ENCODE measurements around the gene OR4D11. TPM values are rescaled to one million over a fixed set of nuclear protein-coding genes. Genes with fewer than 3 reads are reported as not detected.
"Not testable (repeated sequence)": the region's sequence is repeated elsewhere in the genome, so short reads cannot be mapped to it uniquely, and the experiment has no call there.

The OR4D11 gene
- total and polyA plus RNA-seq, 2 of the 13 experiments (the other 11 are each of a cell fraction or from before 2014, with no cell fraction given), result not detected

- TF ChIP-seq, protein P1, sequence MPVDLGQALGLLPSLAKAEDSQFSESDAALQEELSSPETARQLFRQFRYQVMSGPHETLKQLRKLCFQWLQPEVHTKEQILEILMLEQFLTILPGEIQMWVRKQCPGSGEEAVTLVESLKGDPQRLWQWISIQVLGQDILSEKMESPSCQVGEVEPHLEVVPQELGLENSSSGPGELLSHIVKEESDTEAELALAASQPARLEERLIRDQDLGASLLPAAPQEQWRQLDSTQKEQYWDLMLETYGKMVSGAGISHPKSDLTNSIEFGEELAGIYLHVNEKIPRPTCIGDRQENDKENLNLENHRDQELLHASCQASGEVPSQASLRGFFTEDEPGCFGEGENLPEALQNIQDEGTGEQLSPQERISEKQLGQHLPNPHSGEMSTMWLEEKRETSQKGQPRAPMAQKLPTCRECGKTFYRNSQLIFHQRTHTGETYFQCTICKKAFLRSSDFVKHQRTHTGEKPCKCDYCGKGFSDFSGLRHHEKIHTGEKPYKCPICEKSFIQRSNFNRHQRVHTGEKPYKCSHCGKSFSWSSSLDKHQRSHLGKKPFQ (CRISPR knock-in tag; IDR thresholded peaks at IDR 0.05; ENCODE audit: insufficient replicate concordance), result no peak
Observed at GRCh38 chr11:59511675-59512074, 8.3 kb downstream of the OR4D11 start (continued).

DNA sequence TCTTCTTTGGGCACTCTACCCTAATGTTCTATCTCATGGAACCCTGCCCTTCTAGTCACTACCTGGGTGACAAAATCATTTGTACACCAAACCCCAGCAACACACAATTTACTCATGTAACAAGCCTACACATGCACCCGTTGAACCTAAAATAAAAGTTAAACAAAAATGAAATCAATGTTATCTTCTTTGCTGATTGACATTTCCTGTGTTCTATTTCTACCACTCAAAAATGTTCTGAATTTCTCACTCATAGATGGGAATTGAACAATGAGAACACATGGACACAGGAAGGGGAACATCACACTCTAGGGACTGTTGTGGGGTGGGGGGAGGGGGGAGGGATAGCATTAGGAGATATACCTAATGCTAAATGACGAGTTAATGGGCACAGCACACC, 16.8 kb downstream of the OR4D11 start:
- H3K4me2 ChIP-seq (ENCODE audit: low read depth, low read length); BruUV-seq (replicated peaks); H3K9me3 ChIP-seq (ENCODE audit: low read length); H3K4me3 ChIP-seq (replicated peaks in 1 of 3; ENCODE audit: insufficient read depth in 1 of 3, low read depth in 2 of 3, low read length in 3 of 3); H3K9ac ChIP-seq (ENCODE audit: insufficient read depth, low read depth, low read length); H3K36me3 ChIP-seq (replicated peaks in 1 of 2; ENCODE audit: control insufficient read depth in 1 of 2, insufficient read depth in 2 of 2, low read length in 2 of 2); intact Hi-C loops (cut with micrococcal nuclease; ENCODE audit: unreplicated experiment); H3K27me3 ChIP-seq (ENCODE audit: control insufficient read depth in 1 of 2, insufficient read depth in 2 of 2, low read length in 2 of 2); H3K79me2 ChIP-seq (ENCODE audit: insufficient read depth, low read length); DNase-seq (ENCODE audit: low spot score); ATAC-seq; H4K20me1 ChIP-seq (ENCODE audit: insufficient read depth, low read length); H3K27ac ChIP-seq (ENCODE audit: extremely low read length, insufficient read depth, low read length); FAIRE-seq; H3K4me1 ChIP-seq (ENCODE audit: insufficient read depth, low read length); CTCF ChIA-PET (ENCODE audit: low intra/inter-chr PET ratio, low total read pairs); in situ Hi-C loops (cut with HindIII; ENCODE audit: extremely low pct_ligation_motif_present, low pct_unique_long_range_greater_than_20kb); H2AFZ ChIP-seq (ENCODE audit: low read length); POLR2A ChIA-PET: not testable (repeated sequence)
- WGBS (ENCODE audit: low lambda C conversion rate), result 4% methylated on average over 2 of the region's 2 CpGs

DNA sequence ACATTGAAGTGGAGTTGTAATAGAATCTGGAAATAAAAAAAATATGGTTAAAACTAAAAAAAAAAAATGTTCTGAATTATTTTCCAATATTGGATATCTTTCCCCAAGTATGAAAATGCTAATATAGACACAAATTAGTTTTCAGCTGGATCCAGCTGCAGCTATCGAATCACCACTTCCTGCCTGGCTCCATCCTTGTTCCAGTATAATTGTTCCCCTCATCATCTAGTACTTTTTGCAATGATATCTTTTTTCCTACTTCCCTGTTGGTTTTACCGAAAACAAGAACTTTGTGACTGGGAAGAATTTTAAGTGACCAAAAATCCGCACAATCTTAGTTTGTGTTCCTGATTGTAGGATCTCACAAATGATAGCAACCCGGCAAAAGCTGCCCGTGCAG, 17.4 kb downstream of the OR4D11 start:
- H3K9ac ChIP-seq (ENCODE audit: insufficient read depth, low read depth, low read length), result no peak overlapping the region

More for the DNA sequence above, 17.4 kb downstream of the OR4D11 start:
- intact Hi-C loops (cut with micrococcal nuclease; ENCODE audit: unreplicated experiment), result no loop called here
- H3K4me2 ChIP-seq (ENCODE audit: low read depth, low read length), result no peak overlapping the region
- no peaks in the 10 kb centered on the region for H4K20me1 ChIP-seq (ENCODE audit: insufficient read depth, low read length)
- DNase-seq (ENCODE audit: low spot score), result no peak
- POLR2A ChIA-PET, result no interaction called here
- H3K4me1 ChIP-seq (ENCODE audit: insufficient read depth, low read length), result no peaks in the 10 kb centered on the region
- no peaks in the 10 kb centered on the region for H3K9me3 ChIP-seq (ENCODE audit: low read length)
- no peak overlapping the region for H3K27ac ChIP-seq (ENCODE audit: extremely low read length, insufficient read depth, low read length)
- FAIRE-seq, result no peak
- no peak for TF ChIP-seq RAD51 (IDR thresholded peaks at IDR 0.05; ENCODE audit: borderline replicate concordance)
- BruUV-seq (replicated peaks), result no TSS peak
- no peak overlapping the region for H3K4me3 ChIP-seq (replicated peaks in 1 of 3; ENCODE audit: insufficient read depth in 1 of 3, low read depth in 2 of 3, low read length in 3 of 3)
- CTCF ChIA-PET (ENCODE audit: low intra/inter-chr PET ratio, low total read pairs), result no interaction called here
- WGBS (ENCODE audit: low lambda C conversion rate), result 33% methylated on average over 5 of the region's 5 CpGs
- H2AFZ ChIP-seq (ENCODE audit: low read length), result no peak overlapping the region
- no peaks in the 10 kb centered on the region for H3K79me2 ChIP-seq (ENCODE audit: insufficient read depth, low read length)
- peaks cover 0 to 7% of the 10 kb centered on the region in 2 experiments; a peak in 1 of 5 replicates for H3K27me3 ChIP-seq (ENCODE audit: control insufficient read depth in 1 of 2, insufficient read depth in 2 of 2, low read length in 2 of 2)
- H3K36me3 ChIP-seq (replicated peaks in 1 of 2; ENCODE audit: control insufficient read depth in 1 of 2, insufficient read depth in 2 of 2, low read length in 2 of 2), result no peaks in the 10 kb centered on the region
- ATAC-seq, result no peak
- in situ Hi-C loops (cut with HindIII; ENCODE audit: extremely low pct_ligation_motif_present, low pct_unique_long_range_greater_than_20kb), result no loop called here
